Activated CD4-positive, alpha-beta T cell treated with anti-CD3 and anti-CD28 coated beads, Interleukin-2, amount 10 ng/mL, durations not matched to agents 7 days and 5 days (primary cell): Measurements from ENCODE around the gene INCA1. TPM values are rescaled to one million over a fixed set of nuclear protein-coding genes. Genes with fewer than 3 reads are reported as not detected.

Experiments
- CTCF ChIA-PET: fragments of 350-600 bp; sonication (Branson Sonifier 250); formaldehyde crosslinking; loops from one replicate; lab custom pipeline; 2021; ENCODE audit warnings: antibody characterized with exemption; lab: Charles Lee
- POLR2A ChIA-PET: fragments of 350-600 bp; sonication (Branson Sonifier 250); formaldehyde crosslinking; loops from one replicate; lab custom pipeline; 2021; ENCODE audit warnings: antibody characterized with exemption; lab: Charles Lee
- DNase-seq: peaks from one replicate; pipeline ENCODE4 v3.0.0-alpha.2; 2020
- H3K27ac Mint-ChIP-seq: one replicate; pipeline ENCODE4 v1.8.0; 2021; ENCODE audit warnings: mild to moderate bottlenecking, moderate library complexity, mixed read lengths
- H3K27me3 Mint-ChIP-seq: one replicate; pipeline ENCODE4 v1.8.0; 2021; ENCODE audit warnings: mixed read lengths
- H3K36me3 Mint-ChIP-seq: one replicate; pipeline ENCODE4 v1.8.0; 2021; ENCODE audit warnings: low read depth, mixed read lengths
- H3K4me1 Mint-ChIP-seq: one replicate; pipeline ENCODE4 v1.8.0; 2021; ENCODE audit warnings: mixed read lengths
- H3K4me3 Mint-ChIP-seq: one replicate; pipeline ENCODE4 v1.8.0; 2021; ENCODE audit warnings: mild to moderate bottlenecking, moderate library complexity, mixed read lengths
- H3K9me3 Mint-ChIP-seq: one replicate; pipeline ENCODE4 v1.8.0; 2021; ENCODE audit warnings: mixed read lengths
- total RNA-seq, 2 experiments: library from RNA; stranded (reverse); gene quantifications; one replicate each; pipeline ENCODE4 v1.2.3, GENCODE V29; 2021

The INCA1 gene
- total RNA-seq: under 1 TPM; 0.35 to 0.50 TPM

- Mint-ChIP-seq H3K27me3 (peaks cover 4% of the 10 kb centered on the region), H3K27ac (peak within 1 kb of the TSS; percentile 79), H3K4me1 (peaks cover 23% of the 10 kb centered on the region), H3K36me3 (peaks cover 19% of the 10 kb centered on the region), H3K4me3 (peak within 1 kb of the TSS; percentile 86), H3K9me3 (no peaks in the 10 kb centered on the region)
- CTCF ChIA-PET: interaction anchor here (0.6 to 1.7 kb wide), 10 partner anchors 9 to 1410 kb away, joined by 3 to 8 read pairs (median 4); partner anchors contain the start of genes CAMTA2 and CHRNE
- POLR2A ChIA-PET: no interaction called here
- peak; percentile 91 for DNase-seq
Measured at GRCh38 chr17:4997302-4998026, at the start of gene INCA1, which contains the start of gene KIF1C. INCA1 (minus strand) TSS chr17:4997522; CDS start chr17:4994437, 3,085 bp downstream. KIF1C (plus strand) TSS chr17:4997950; CDS start chr17:5000247, 2,297 bp downstream.

GRCh38 chr17:5045496-5045895 is 48.2 kb upstream of the INCA1 start:
- ChIA-PET POLR2A (no interaction called here), CTCF (interaction anchor here (0.5 to 2.7 kb wide), 6 partner anchors 9 to 122 kb away, joined by 3 to 11 read pairs (median 4); no protein-coding TSS in a partner anchor)
- DNase-seq: no peak
- Mint-ChIP-seq H3K4me1 (peaks cover 77% of the 10 kb centered on the region), H3K27me3 (no peaks in the 10 kb centered on the region), H3K4me3 (peak overlapping the region; percentile 55), H3K27ac (peak overlapping the region; percentile 89), H3K36me3 (peaks cover 46% of the 10 kb centered on the region), H3K9me3 (peaks cover under 1% of the 10 kb centered on the region)

- peaks cover 74% of the 10 kb centered on the region for H3K4me1 Mint-ChIP-seq
- H3K27ac Mint-ChIP-seq: no peak overlapping the region
- CTCF ChIA-PET: interaction anchor here (1.4 to 2.7 kb wide), 4 partner anchors 8 to 38 kb away, joined by 3 to 11 read pairs (median 5); no protein-coding TSS in a partner anchor
- POLR2A ChIA-PET: no interaction called here
- no peak for DNase-seq
- H3K4me3 Mint-ChIP-seq: peak overlapping the region; percentile 16
- H3K27me3 Mint-ChIP-seq: no peaks in the 10 kb centered on the region
- peaks cover 43% of the 10 kb centered on the region for H3K36me3 Mint-ChIP-seq
- peaks cover 3% of the 10 kb centered on the region for H3K9me3 Mint-ChIP-seq
Measured at GRCh38 chr17:5044630-5045029, 47.3 kb upstream of the INCA1 start.

DNA sequence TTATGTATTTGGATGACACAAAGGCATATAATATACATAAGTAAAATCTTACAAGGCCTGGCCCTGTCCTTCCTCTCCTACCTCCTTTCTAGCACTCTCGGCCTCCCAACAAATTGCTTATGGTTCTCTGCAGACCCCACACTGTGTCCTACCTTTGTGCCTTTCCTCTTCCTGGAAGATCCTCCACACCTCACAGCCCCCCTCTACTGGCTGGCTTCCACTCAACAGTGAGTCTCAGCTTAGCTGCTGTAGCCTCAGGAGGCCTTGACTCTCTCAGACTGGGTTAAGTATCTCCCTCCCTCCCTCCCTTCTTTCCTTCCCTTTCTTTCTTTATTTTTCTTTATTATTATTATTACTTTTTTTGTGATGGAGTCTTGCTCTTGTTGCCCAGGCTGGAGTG is 46.2 kb upstream of the INCA1 start:
- H3K4me3 Mint-ChIP-seq: peak overlapping the region; percentile 93
- H3K27me3 Mint-ChIP-seq: no peaks in the 10 kb centered on the region
- H3K9me3 Mint-ChIP-seq: peaks cover 3% of the 10 kb centered on the region
- peak overlapping the region; percentile 97 for H3K27ac Mint-ChIP-seq
- ChIA-PET CTCF (interaction anchor here (0.8 to 1.4 kb wide), 2 partner anchors 13 to 22 kb away, joined by 3 to 4 read pairs; no protein-coding TSS in a partner anchor), POLR2A (no interaction called here)
- no peak for DNase-seq
- peaks cover 39% of the 10 kb centered on the region for H3K36me3 Mint-ChIP-seq
- peaks cover 67% of the 10 kb centered on the region for H3K4me1 Mint-ChIP-seq

- peak; percentile 47 for DNase-seq
- H3K27ac Mint-ChIP-seq: peak overlapping the region; percentile 97
- H3K4me1 Mint-ChIP-seq: peaks cover 59% of the 10 kb centered on the region
- H3K27me3 Mint-ChIP-seq: no peaks in the 10 kb centered on the region
- peak overlapping the region; percentile 93 for H3K4me3 Mint-ChIP-seq
- peaks cover 3% of the 10 kb centered on the region for H3K9me3 Mint-ChIP-seq
- peaks cover 29% of the 10 kb centered on the region for H3K36me3 Mint-ChIP-seq
- ChIA-PET POLR2A (no interaction called here), CTCF (interaction anchor here (0.6 to 1.1 kb wide), 5 partner anchors 9 to 150 kb away, joined by 3 to 5 read pairs (median 3); partner anchors contain the start of gene ZFP3)
Measured at GRCh38 chr17:5042157-5043022, 45.1 kb upstream of the INCA1 start.

DNA sequence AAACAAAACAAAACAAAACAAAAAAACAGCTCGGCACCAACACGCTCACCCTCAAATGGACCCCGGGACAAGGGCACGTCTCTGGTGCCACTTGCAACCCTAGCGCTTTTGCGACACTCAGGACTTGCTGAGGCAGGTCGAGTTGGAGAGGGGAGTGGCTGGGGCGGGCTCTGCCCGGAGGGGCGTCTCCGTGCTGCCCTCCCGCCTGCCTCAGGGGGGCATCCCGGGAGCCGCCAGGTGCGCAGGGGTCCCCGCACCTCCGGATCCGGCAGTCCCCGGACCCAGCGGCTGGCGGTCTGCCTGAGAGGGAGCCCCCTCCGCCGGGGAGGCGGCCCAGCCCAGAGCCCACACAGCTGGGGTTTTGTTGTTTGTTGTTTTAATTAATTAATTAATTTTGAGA is 38.0 kb upstream of the INCA1 start, which contains the start of gene SLC52A1:
TSS of gene SLC52A1 (minus strand) at position 112 of the 400 bp plus-strand sequence. CDS start 820 bp downstream, outside the sequence.
- peaks cover under 1% of the 10 kb centered on the region for H3K9me3 Mint-ChIP-seq
- no peaks in the 10 kb centered on the region for H3K27me3 Mint-ChIP-seq
- peaks cover 35% of the 10 kb centered on the region for H3K4me1 Mint-ChIP-seq
- no peak within 1 kb of the TSS for H3K27ac Mint-ChIP-seq
- peaks cover 6% of the 10 kb centered on the region for H3K36me3 Mint-ChIP-seq
- no peak for DNase-seq
- no peak within 1 kb of the TSS for H3K4me3 Mint-ChIP-seq
- CTCF ChIA-PET: interaction anchor here (1.0 to 2.2 kb wide), 6 partner anchors 10 to 29 kb away, joined by 3 to 11 read pairs (median 6); no protein-coding TSS in a partner anchor
- POLR2A ChIA-PET: no interaction called here

- H3K36me3 Mint-ChIP-seq: peaks cover 5% of the 10 kb centered on the region
- ChIA-PET POLR2A (no interaction called here), CTCF (interaction anchor here (0.6 to 2.2 kb wide), 6 partner anchors 11 to 70 kb away, joined by 3 to 10 read pairs (median 4); no protein-coding TSS in a partner anchor)
- DNase-seq: no peak
- H3K4me1 Mint-ChIP-seq: peaks cover 34% of the 10 kb centered on the region
- no peaks in the 10 kb centered on the region for H3K27me3 Mint-ChIP-seq
- H3K27ac Mint-ChIP-seq: no peak overlapping the region
- no peak overlapping the region for H3K4me3 Mint-ChIP-seq
- H3K9me3 Mint-ChIP-seq: no peaks in the 10 kb centered on the region
Measured at GRCh38 chr17:5034651-5035050, 37.3 kb upstream of the INCA1 start.

DNA sequence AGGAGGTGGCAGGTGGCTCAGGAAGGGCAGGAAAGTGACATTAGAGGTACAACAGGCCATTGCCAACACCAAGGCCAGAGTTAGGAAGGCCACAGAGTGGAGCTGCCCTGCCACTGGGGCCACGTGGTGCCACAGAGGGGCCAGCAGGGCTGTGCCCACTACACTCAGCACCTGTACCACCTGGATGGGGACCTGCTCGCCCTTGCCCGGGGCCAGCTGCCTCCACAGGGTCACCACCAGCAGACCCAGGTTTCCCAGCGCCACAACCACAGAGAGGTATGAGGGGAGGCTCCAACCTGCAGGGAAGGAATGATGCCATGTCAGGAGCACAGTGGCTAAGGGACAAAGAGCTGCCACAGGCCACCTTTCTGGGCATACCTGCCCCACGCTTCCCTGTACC is 36.7 kb upstream of the INCA1 start:
- POLR2A ChIA-PET: no interaction called here
- H3K4me3 Mint-ChIP-seq: no peak overlapping the region
- no peaks in the 10 kb centered on the region for H3K9me3 Mint-ChIP-seq
- peaks cover 33% of the 10 kb centered on the region for H3K4me1 Mint-ChIP-seq
- H3K27ac Mint-ChIP-seq: no peak overlapping the region
- no peaks in the 10 kb centered on the region for H3K27me3 Mint-ChIP-seq
- DNase-seq: no peak
- CTCF ChIA-PET: interaction anchor here (1.4 kb wide), 1 partner anchor 11 kb away, joined by 7 read pairs; no protein-coding TSS in a partner anchor
- peaks cover 4% of the 10 kb centered on the region for H3K36me3 Mint-ChIP-seq

- no peaks in the 10 kb centered on the region for H3K27me3 Mint-ChIP-seq
- H3K4me1 Mint-ChIP-seq: peaks cover 33% of the 10 kb centered on the region
- H3K9me3 Mint-ChIP-seq: no peaks in the 10 kb centered on the region
- CTCF ChIA-PET: interaction anchor here (0.6 to 1.4 kb wide), 2 partner anchors 9 to 12 kb away, joined by 3 to 7 read pairs; no protein-coding TSS in a partner anchor
- peaks cover 4% of the 10 kb centered on the region for H3K36me3 Mint-ChIP-seq
- POLR2A ChIA-PET: no interaction called here
- no peak overlapping the region for H3K4me3 Mint-ChIP-seq
- no peak overlapping the region for H3K27ac Mint-ChIP-seq
- no peak for DNase-seq
Measured at GRCh38 chr17:5033352-5034015, 36.2 kb upstream of the INCA1 start.

DNA sequence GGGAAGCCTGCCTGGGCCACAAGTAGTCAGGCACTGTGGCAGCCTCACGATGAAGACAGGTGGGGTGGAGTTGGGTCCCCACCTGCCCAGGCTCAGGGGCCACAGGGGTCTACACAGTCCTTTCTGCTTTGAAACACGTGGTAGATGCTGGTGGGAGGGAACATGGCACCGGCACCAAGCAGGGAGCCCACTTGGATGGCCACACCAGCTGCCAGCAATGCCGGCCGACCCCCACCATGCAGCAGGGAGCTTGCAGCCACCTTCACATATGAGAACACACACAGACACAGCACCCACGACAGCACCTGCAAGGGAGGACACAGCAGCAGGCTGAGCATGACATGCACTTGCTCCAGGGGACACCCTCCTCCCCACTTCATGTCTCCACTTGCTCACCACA is 35.5 kb upstream of the INCA1 start:
- Mint-ChIP-seq H3K4me1 (peaks cover 33% of the 10 kb centered on the region), H3K27ac (no peak overlapping the region), H3K27me3 (no peaks in the 10 kb centered on the region), H3K36me3 (peaks cover 4% of the 10 kb centered on the region), H3K9me3 (no peaks in the 10 kb centered on the region), H3K4me3 (no peak overlapping the region)
- ChIA-PET CTCF (interaction anchor here (0.6 to 1.2 kb wide), 2 partner anchors 10 to 123 kb away, joined by 3 read pairs; no protein-coding TSS in a partner anchor), POLR2A (no interaction called here)
- DNase-seq: no peak

DNA sequence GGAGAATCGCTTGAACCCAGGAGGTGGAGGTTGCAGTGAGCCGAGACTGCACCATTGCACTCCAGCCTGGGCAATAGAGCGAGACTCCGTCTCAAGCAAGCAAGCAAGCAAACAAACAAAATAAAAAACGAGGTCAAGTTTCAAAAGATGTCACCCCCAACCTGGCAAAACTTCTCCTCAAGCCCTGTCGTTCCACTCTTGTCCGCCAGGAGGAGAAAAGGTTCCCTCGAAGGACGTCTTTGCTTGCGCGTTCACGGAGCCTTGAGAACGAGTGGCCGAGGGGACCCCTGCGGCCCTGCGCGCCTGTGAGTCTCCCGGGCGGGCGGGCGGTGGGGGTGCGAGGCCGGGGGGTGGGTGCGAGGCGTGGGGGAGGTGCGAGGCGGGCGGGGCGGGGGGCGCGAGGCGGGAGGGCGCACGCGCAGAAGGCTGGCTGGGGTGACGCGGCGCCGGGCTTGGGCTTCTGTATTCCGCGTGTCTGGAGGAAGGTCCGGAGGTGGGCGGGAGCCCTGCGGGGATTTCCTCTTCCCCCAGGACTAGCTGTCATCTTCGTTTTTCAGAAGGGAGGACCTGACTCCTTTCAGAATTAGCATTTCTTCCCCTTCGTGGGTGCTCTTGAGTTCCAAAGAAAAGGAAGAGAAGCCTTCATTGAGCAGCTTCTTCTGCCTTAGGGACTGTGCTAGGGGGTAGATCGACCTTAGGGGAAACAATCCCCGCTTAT is 34.2 kb upstream of the INCA1 start:
- Mint-ChIP-seq H3K4me3 (peak overlapping the region; percentile 77), H3K27ac (peak overlapping the region; percentile 94), H3K36me3 (peaks cover 4% of the 10 kb centered on the region), H3K9me3 (no peaks in the 10 kb centered on the region), H3K4me1 (peaks cover 30% of the 10 kb centered on the region), H3K27me3 (no peaks in the 10 kb centered on the region)
- POLR2A ChIA-PET: no interaction called here
- CTCF ChIA-PET: interaction anchor here (0.7 to 3.5 kb wide), 18 partner anchors 11 to 122 kb away, joined by 3 to 14 read pairs (median 4); partner anchors contain the start of gene INCA1
- DNase-seq: peak; percentile 87
